Astrocyte (in vitro differentiated cells and primary cell): Measurements from ENCODE around the gene C20orf144.

Source experiments
- EZH2 ChIP-seq: IDR thresholded peaks from 2 replicates; pipeline ENCODE4 v1.6.1; 2012; ENCODE audit warnings: mild to moderate bottlenecking, low read length, inconsistent platforms; ENCODE audit not compliant: insufficient read depth
- TF ChIP-seq, protein P1 (sequence below): IDR thresholded peaks from 2 replicates; pipeline ENCODE4 v1.5.1; 2011; ENCODE audit warnings: low read depth, mild to moderate bottlenecking, inconsistent platforms, low read length, moderate library complexity; ENCODE audit not compliant: insufficient read depth

DNA sequence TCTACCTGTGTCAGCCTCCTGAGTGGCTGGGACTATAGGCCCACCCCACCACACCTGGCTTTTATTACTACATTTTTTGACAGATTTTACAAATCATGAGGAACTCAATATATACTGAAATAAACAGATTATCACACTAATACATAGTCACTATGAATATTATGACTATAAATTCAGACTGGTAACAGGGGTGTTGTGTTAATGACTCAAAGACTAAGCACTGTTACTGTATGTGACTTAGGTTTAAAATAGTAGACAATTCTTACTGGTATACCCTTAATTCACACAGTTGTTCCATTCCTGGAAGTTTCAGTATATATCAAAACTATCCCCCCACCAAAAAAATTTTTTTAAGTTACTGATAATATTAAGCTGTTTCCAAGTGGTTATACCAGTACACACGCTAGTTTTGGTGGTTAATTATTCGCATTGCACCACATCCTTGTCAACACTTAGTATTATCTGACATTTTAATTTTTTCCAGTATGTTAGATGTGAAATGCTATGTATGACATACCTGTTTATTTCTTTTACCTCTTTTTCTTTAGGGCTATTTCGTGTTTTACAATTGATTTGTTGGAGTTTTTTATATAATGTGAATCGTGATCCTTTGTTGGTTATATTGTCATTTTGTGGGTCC lies 34.4 kb upstream of the C20orf144 start:
- no peak for TF ChIP-seq EZH2
- TF ChIP-seq, protein P1, sequence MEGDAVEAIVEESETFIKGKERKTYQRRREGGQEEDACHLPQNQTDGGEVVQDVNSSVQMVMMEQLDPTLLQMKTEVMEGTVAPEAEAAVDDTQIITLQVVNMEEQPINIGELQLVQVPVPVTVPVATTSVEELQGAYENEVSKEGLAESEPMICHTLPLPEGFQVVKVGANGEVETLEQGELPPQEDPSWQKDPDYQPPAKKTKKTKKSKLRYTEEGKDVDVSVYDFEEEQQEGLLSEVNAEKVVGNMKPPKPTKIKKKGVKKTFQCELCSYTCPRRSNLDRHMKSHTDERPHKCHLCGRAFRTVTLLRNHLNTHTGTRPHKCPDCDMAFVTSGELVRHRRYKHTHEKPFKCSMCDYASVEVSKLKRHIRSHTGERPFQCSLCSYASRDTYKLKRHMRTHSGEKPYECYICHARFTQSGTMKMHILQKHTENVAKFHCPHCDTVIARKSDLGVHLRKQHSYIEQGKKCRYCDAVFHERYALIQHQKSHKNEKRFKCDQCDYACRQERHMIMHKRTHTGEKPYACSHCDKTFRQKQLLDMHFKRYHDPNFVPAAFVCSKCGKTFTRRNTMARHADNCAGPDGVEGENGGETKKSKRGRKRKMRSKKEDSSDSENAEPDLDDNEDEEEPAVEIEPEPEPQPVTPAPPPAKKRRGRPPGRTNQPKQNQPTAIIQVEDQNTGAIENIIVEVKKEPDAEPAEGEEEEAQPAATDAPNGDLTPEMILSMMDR, result no peak
